Measurements from ENCODE around the gene CYB561D1. TPM values are rescaled to one million over a fixed set of nuclear protein-coding genes. Genes with fewer than 3 reads are reported as not detected.

CYB561D1 gene
- total and polyA plus RNA-seq, 2 of the 8 experiments (the other 6 are each of a cell fraction or from before 2014, with no cell fraction given), result 3.6 to 3.8 TPM

DNA sequence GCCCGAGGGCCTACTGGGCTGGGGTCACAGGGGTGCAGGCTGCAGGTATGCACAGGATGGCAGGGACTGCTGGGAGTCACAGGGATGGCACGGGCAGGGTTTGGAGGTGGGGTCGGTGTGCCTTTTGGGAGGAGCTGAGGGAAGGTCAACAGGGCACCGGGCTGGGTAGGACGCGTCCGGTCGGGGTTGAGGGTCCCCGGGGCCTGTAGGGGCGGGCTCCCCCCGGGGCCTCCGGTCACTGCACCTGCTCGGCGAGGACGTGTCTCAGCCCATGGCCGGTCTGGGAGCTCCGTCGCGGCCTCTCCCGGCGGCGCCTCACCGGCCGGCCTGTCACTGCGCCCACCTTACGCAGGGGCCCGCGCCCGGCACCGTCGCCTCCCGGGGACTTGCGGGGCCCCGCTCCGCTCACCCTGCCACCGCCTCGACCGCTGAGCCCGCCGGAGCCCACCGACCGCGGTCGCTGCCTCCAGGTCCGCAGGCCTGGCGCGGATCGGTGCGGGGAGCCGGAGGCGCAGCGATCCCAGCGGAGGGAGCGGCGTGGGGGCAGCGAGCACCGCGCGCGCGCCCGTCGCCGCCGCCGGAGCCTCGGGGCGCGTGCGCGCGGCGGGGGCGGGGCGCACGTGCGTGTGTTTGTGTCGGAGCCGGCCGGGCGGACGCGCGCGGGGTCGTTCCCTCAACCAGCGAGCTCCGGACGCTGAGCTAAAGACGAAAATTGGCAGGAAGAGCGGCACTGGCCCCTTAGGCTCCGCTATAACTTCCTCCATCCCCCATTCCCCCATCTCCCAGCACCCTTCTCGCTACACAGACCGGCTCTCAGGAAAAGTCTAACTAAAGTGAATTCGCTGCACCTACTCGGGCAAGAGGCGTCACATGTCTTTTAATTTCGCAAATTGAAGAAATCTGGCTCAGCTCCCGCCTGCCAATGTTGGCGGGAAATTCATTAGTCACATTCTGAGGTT lies 15.6 kb downstream of the CYB561D1 start, which contains the start of gene AMIGO1:
Gene AMIGO1, minus strand, starts transcription at position 552 of the 959 bp plus-strand sequence. CDS start 815 bp downstream, outside the sequence.
- Histone ChIP-seq H4K8ac (ENCODE audit: extremely low read depth, insufficient read depth, low read length) (no peak within 1 kb of the TSS; the same call in 1 of the 2 replicates), H3K4me3 (ENCODE audit: extremely low read depth in 1 of 4, insufficient read depth in 2 of 4, low read depth in 3 of 4, low read length in 4 of 4) (peak within 1 kb of the TSS; percentile 77 to 87 (median 81)), H3K27me3 (replicated peaks in 1 of 4; ENCODE audit: control insufficient read depth in 3 of 4, extremely low read depth in 1 of 4, insufficient read depth in 3 of 4, low read length in 3 of 4) (peaks cover 0 to 23% (median 15%) of the 10 kb centered on the region in 4 experiments; a peak in 6 of 7 replicates), H3K18ac (ENCODE audit: extremely low read depth, low read length) (peak within 1 kb of the TSS; percentile 78), H3K79me2 (ENCODE audit: control insufficient read depth in 1 of 2, insufficient read depth in 2 of 2, low read length in 2 of 2) (no peaks in the 10 kb centered on the region), H4K91ac (replicated peaks; ENCODE audit: insufficient read length, low read length) (no peak within 1 kb of the TSS), H3K23me2 (ENCODE audit: low read depth, low read length) (peaks cover 10% of the 10 kb centered on the region), H3K56ac (replicated peaks; ENCODE audit: insufficient read length, low read depth, low read length) (peak within 1 kb of the TSS; percentile 55), H3K14ac (ENCODE audit: insufficient read length) (no peak within 1 kb of the TSS), H4K20me1 (replicated peaks in 1 of 2; ENCODE audit: control insufficient read depth in 1 of 2, insufficient read depth in 2 of 2, low read length in 2 of 2) (peaks cover 2 to 7% of the 10 kb centered on the region in 2 experiments), H4K5ac (ENCODE audit: insufficient read length, low read depth, low read length) (no peak within 1 kb of the TSS), H3K4me1 (replicated peaks in 1 of 4; ENCODE audit: control insufficient read depth in 3 of 4, insufficient read depth in 4 of 4, low read length in 3 of 4) (peaks cover 0 to 7% (median 3%) of the 10 kb centered on the region in 4 experiments; a peak in 1 of 7 replicates), H3K9ac (replicated peaks in 1 of 4; ENCODE audit: extremely low read depth in 1 of 4, low read depth in 3 of 4, low read length in 3 of 4) (peak within 1 kb of the TSS; percentile 17 to 83 (median 50)), H3K79me1 (ENCODE audit: low read depth, low read length) (no peaks in the 10 kb centered on the region), H3K4me2 (ENCODE audit: insufficient read depth in 1 of 2, low read depth in 2 of 2, low read length in 2 of 2) (peak within 1 kb of the TSS; percentile 90 to 97), H3K27ac (ENCODE audit: low read depth, low read length) (no peak within 1 kb of the TSS), H2BK5ac (ENCODE audit: low read depth, low read length) (no peak within 1 kb of the TSS), H2AFZ (ENCODE audit: low read length) (peak within 1 kb of the TSS; percentile 95), H3K9me3 (ENCODE audit: insufficient read depth in 2 of 2, low read depth in 1 of 2, low read length in 1 of 2) (no peaks in the 10 kb centered on the region), H2BK15ac (ENCODE audit: low read length) (0 out of 2 replicates have a peak within 1 kb of the TSS, but pooled peaks have one; percentile 16), H2AK5ac (ENCODE audit: low read depth, low read length) (no peak within 1 kb of the TSS), H2BK20ac (ENCODE audit: low read length) (no peak within 1 kb of the TSS), H2BK12ac (ENCODE audit: low read depth, low read length) (0 out of 2 replicates have a peak within 1 kb of the TSS, but pooled peaks have one; percentile 9), H3K36me3 (ENCODE audit: control insufficient read depth in 2 of 4, insufficient read depth in 4 of 4, low read length in 3 of 4) (no peaks in the 10 kb centered on the region), H3K4ac (replicated peaks; ENCODE audit: insufficient read length, low read depth, low read length) (peak within 1 kb of the TSS; percentile 20), H3K23ac (ENCODE audit: insufficient read length) (no peak within 1 kb of the TSS), H2BK120ac (replicated peaks; ENCODE audit: low read depth, low read length) (no peak within 1 kb of the TSS)
- WGBS, 2 experiments (ENCODE audit: extremely low coverage in 1 of 2, insufficient coverage in 1 of 2, insufficient read length in 1 of 2, insufficient replicate concordance in 2 of 2, low coverage in 1 of 2, low lambda C conversion rate in 2 of 2, missing lambda C conversion rate in 1 of 2), result 2% methylated on average over 23 of the region's 100 CpGs; no CpG with 5 or more reads in 1 of the 2 experiments
- POLR2A ChIA-PET (ENCODE audit: partially characterized antibody), result interaction anchor here (0.7 to 2.2 kb wide), 9 partner anchors 8 to 84 kb away, joined by 3 to 20 read pairs (median 7); partner anchors contain the start of genes ATXN7L2 and CYB561D1
- FAIRE-seq (no peak), DNase-seq (ENCODE audit: low read depth in 1 of 2, low spot score in 2 of 2) (peak in 1 of 2 experiments; percentile 80)
- CTCF ChIA-PET (ENCODE audit: partially characterized antibody), result interaction anchor here (1.1 to 43.7 kb wide), 6 partner anchors 1 to 475 kb away, joined by 3 to 1755 read pairs (median 334); partner anchors contain the start of genes AHCYL1, AMIGO1, ATXN7L2 and CYB561D1
- no peak for TF ChIP-seq HDAC2 (IDR thresholded peaks at IDR 0.05; ENCODE audit: borderline replicate concordance in 1 of 2, low read depth in 2 of 2, low read length in 2 of 2)
- TF ChIP-seq SP2 (IDR thresholded peaks at IDR 0.05; ENCODE audit: low read length), result no peak
- peak in 1 of 2 experiments; percentile 57; a peak in 2 of 4 replicates for TF ChIP-seq SIN3A (conservative IDR thresholded peaks at IDR 0.05 in 1 of 2, IDR thresholded peaks at IDR 0.05 in 1 of 2; ENCODE audit: low read depth in 1 of 2, low read length in 2 of 2)
- TF ChIP-seq CREB1 (IDR thresholded peaks at IDR 0.05), result 0 out of 2 replicates have a peak, but pooled peaks have one; percentile 15
- TF ChIP-seq CHD2 (IDR thresholded peaks at IDR 0.05; ENCODE audit: low read length), result no peak
- no peak for TF ChIP-seq ZNF274 (IDR thresholded peaks at IDR 0.05; ENCODE audit: borderline replicate concordance, extremely low read depth, low read length)
- TF ChIP-seq SAP30 (IDR thresholded peaks at IDR 0.05; ENCODE audit: insufficient read depth, insufficient replicate concordance, low read length), result no peak
- no peak for TF ChIP-seq SRF (IDR thresholded peaks at IDR 0.05; ENCODE audit: low read depth, low read length)
- TF ChIP-seq, protein P1, sequence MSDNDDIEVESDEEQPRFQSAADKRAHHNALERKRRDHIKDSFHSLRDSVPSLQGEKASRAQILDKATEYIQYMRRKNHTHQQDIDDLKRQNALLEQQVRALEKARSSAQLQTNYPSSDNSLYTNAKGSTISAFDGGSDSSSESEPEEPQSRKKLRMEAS (IDR thresholded peaks at IDR 0.05), result peak; percentile 84

Measured in H1 (cell line).